Activated gamma-delta T cell treated with Interleukin-2 at 50 U/mL for 16 hours (primary cell): ENCODE results near the gene FREM2.

ENCODE experiments used
- DNase-seq: peaks from one replicate; pipeline ENCODE4 v3.0.0-alpha.2; 2020

FREM2 gene

GRCh38 chr13:38686577-38687245, at the start of gene FREM2:
Gene FREM2, plus strand, starts transcription at chr13:38687077. Its CDS starts 268 bp downstream, at chr13:38687345.
- DNase-seq = no peak

- DNase-seq = no peak
Measured at GRCh38 chr13:38637576-38637975, 49.3 kb upstream of the FREM2 start.

GRCh38 chr13:38641164-38641948, 45.5 kb upstream of the FREM2 start:
- no peak for DNase-seq

GRCh38 chr13:38647312-38647711, 39.6 kb upstream of the FREM2 start:
- DNase-seq = no peak

- DNase-seq = no peak
Measured at GRCh38 chr13:38648912-38649311, 38.0 kb upstream of the FREM2 start.

- no peak for DNase-seq
Measured at GRCh38 chr13:38656699-38657098, 30.2 kb upstream of the FREM2 start.

- DNase-seq = no peak
Measured at GRCh38 chr13:38657191-38657590, 29.7 kb upstream of the FREM2 start.

GRCh38 chr13:38658906-38659305, 28.0 kb upstream of the FREM2 start:
- no peak for DNase-seq

- no peak for DNase-seq
Measured at GRCh38 chr13:38661010-38661675, 25.7 kb upstream of the FREM2 start.

GRCh38 chr13:38662362-38662761, 24.5 kb upstream of the FREM2 start:
- no peak for DNase-seq

GRCh38 chr13:38664906-38665305, 22.0 kb upstream of the FREM2 start:
- DNase-seq = no peak

GRCh38 chr13:38667526-38668109, 19.3 kb upstream of the FREM2 start:
- no peak for DNase-seq

- no peak for DNase-seq
Measured at GRCh38 chr13:38669234-38669964, 17.5 kb upstream of the FREM2 start.

- no peak for DNase-seq
Measured at GRCh38 chr13:38670627-38671026, 16.2 kb upstream of the FREM2 start.

- DNase-seq = no peak
Measured at GRCh38 chr13:38671980-38672379, 14.9 kb upstream of the FREM2 start.

GRCh38 chr13:38674208-38674607, 12.7 kb upstream of the FREM2 start:
- DNase-seq = no peak

- no peak for DNase-seq
Measured at GRCh38 chr13:38680912-38681311, 6.0 kb upstream of the FREM2 start.

GRCh38 chr13:38684714-38685113, 2.2 kb upstream of the FREM2 start:
- no peak for DNase-seq

- no peak for DNase-seq
Measured at GRCh38 chr13:38685431-38685830, 1.4 kb upstream of the FREM2 start.

- no peak for DNase-seq
Measured at GRCh38 chr13:38685974-38686576, 802 bp upstream of the FREM2 start.

- DNase-seq = no peak
Measured at GRCh38 chr13:38687246-38688229, 661 bp downstream of the FREM2 start.
